ENCODE results near the gene KRTAP2-1.
"Not testable (repeated sequence)": the region's sequence is repeated elsewhere in the genome, so short reads cannot be mapped to it uniquely, and the experiment has no call there.

KRTAP2-1 gene

GRCh38 chr17:41057547-41057946 is 10.4 kb upstream of the KRTAP2-1 start:
- no peak for DNase-seq (ENCODE audit: low spot score)

GRCh38 chr17:41055130-41055529 is 8.0 kb upstream of the KRTAP2-1 start, which contains the start of gene KRTAP2-2:
Gene KRTAP2-2, minus strand, starts transcription at chr17:41055230. Its CDS starts 19 bp downstream, at chr17:41055211.
- DNase-seq (ENCODE audit: low spot score): not testable (repeated sequence)

GRCh38 chr17:41054556-41054955 is 7.4 kb upstream of the KRTAP2-1 start:
- not testable (repeated sequence) for DNase-seq (ENCODE audit: low spot score)

GRCh38 chr17:41054025-41054424 is 6.9 kb upstream of the KRTAP2-1 start:
- no peak for DNase-seq (ENCODE audit: low spot score)

- no peak for DNase-seq (ENCODE audit: low spot score)
Measured at GRCh38 chr17:41052566-41052965, 5.5 kb upstream of the KRTAP2-1 start.

- no peak for DNase-seq (ENCODE audit: low spot score)
Measured at GRCh38 chr17:41049110-41049509, 2.0 kb upstream of the KRTAP2-1 start.

- no peak for DNase-seq (ENCODE audit: low spot score)
Measured at GRCh38 chr17:41048441-41048840, 1.3 kb upstream of the KRTAP2-1 start.

- DNase-seq (ENCODE audit: low spot score): no peak
Measured at GRCh38 chr17:41042953-41043352, 4.2 kb downstream of the KRTAP2-1 start.

- not testable (repeated sequence) for DNase-seq (ENCODE audit: low spot score)
Measured at GRCh38 chr17:41040783-41041571, 6.1 kb downstream of the KRTAP2-1 start, which contains the start of gene KRTAP1-1. Gene KRTAP1-1, minus strand, starts transcription at chr17:41041450. Its CDS starts 53 bp downstream, at chr17:41041397.

GRCh38 chr17:41037853-41038350 is 9.2 kb downstream of the KRTAP2-1 start:
- DNase-seq (ENCODE audit: low spot score): no peak

- not testable (repeated sequence) for DNase-seq (ENCODE audit: low spot score)
Measured at GRCh38 chr17:41034346-41034935, 12.7 kb downstream of the KRTAP2-1 start, which contains the start of gene KRTAP1-3. Gene KRTAP1-3, minus strand, starts transcription at chr17:41034874. Its CDS starts 53 bp downstream, at chr17:41034821.

GRCh38 chr17:41029633-41030245 is 17.4 kb downstream of the KRTAP2-1 start, which contains the start of gene KRTAP1-4:
Gene KRTAP1-4, minus strand, starts transcription at chr17:41030195. Its CDS starts 117 bp downstream, at chr17:41030078.
- no peak for DNase-seq (ENCODE audit: low spot score)

GRCh38 chr17:41026715-41027471 is 20.2 kb downstream of the KRTAP2-1 start, which contains the start of gene KRTAP1-5:
Gene KRTAP1-5, minus strand, starts transcription at chr17:41027208. Its CDS starts 53 bp downstream, at chr17:41027155.
- DNase-seq (ENCODE audit: low spot score): no peak

- DNase-seq (ENCODE audit: low spot score): no peak
Measured at GRCh38 chr17:41024697-41025096, 22.4 kb downstream of the KRTAP2-1 start.

- DNase-seq (ENCODE audit: low spot score): no peak
Measured at GRCh38 chr17:41020336-41020735, 26.8 kb downstream of the KRTAP2-1 start.

- DNase-seq (ENCODE audit: low spot score): no peak
Measured at GRCh38 chr17:41019415-41019814, 27.7 kb downstream of the KRTAP2-1 start.

- DNase-seq (ENCODE audit: low spot score): no peak
Measured at GRCh38 chr17:41018541-41018940, 28.6 kb downstream of the KRTAP2-1 start.

GRCh38 chr17:41016578-41017215 is 30.4 kb downstream of the KRTAP2-1 start:
- DNase-seq (ENCODE audit: low spot score): no peak

GRCh38 chr17:41015454-41015853 is 31.7 kb downstream of the KRTAP2-1 start:
- DNase-seq (ENCODE audit: low spot score): no peak

- no peak for DNase-seq (ENCODE audit: low spot score)
Measured at GRCh38 chr17:41013606-41014005, 33.5 kb downstream of the KRTAP2-1 start.

- no peak for DNase-seq (ENCODE audit: low spot score)
Measured at GRCh38 chr17:41013181-41013580, 33.9 kb downstream of the KRTAP2-1 start.
